ENCODE data around the gene WDR45. TPM values are rescaled to one million over a fixed set of nuclear protein-coding genes. Genes with fewer than 3 reads are reported as not detected.

The WDR45 gene
- total RNA-seq, 1 experiment from 2014 or later = 31.5 TPM

- Mint-ChIP-seq H3K4me1 (peaks cover 8 to 21% of the 10 kb centered on the region in 2 experiments; a peak in 3 of 4 replicates), H3K27me3 (ENCODE audit: low read depth) (peaks cover 2% of the 10 kb centered on the region; the same call in 1 of the 2 replicates), H3K9me3 (peaks cover 73 to 77% of the 10 kb centered on the region in 2 experiments), H3K27ac (no peak overlapping the region), H3K4me3 (no peak overlapping the region), H3K36me3 (ENCODE audit: insufficient read depth in 1 of 3, low read depth in 3 of 3) (peaks cover 16 to 37% (median 18%) of the 10 kb centered on the region in 3 experiments)
- TF ChIP-seq CTCF (conservative IDR thresholded peaks at IDR 0.05) = peak; percentile 41
- Histone ChIP-seq H2AFZ (ENCODE audit: low read length) (no peak overlapping the region), H3K9me3 (ENCODE audit: control insufficient read depth, low read depth, low read length) (no peaks in the 10 kb centered on the region), H3K27me3 (ENCODE audit: insufficient read depth, low read length) (no peaks in the 10 kb centered on the region), H2BK15ac (ENCODE audit: low read depth, low read length) (no peak overlapping the region), H3K27ac (ENCODE audit: insufficient read length, low read depth, low read length) (no peak overlapping the region), H3K23ac (ENCODE audit: insufficient read length, low read depth, low read length) (no peak overlapping the region), H3K79me2 (ENCODE audit: insufficient read depth, low read length) (0 out of 2 replicates have a peak, but pooled peaks cover 1% of the 10 kb centered on the region), H2AK5ac (ENCODE audit: insufficient read length, low read length) (no peak overlapping the region), H3K18ac (ENCODE audit: insufficient read length, low read depth, low read length) (no peak overlapping the region), H4K91ac (ENCODE audit: insufficient read length, low read depth, low read length) (no peak overlapping the region), H3K9ac (ENCODE audit: extremely low read depth, insufficient read length, low read length) (no peak overlapping the region), H4K8ac (replicated peaks; ENCODE audit: insufficient read length, low read depth, low read length) (no peak overlapping the region), H2BK5ac (ENCODE audit: insufficient read length, low read length) (no peak overlapping the region), H4K20me1 (ENCODE audit: control insufficient read depth, insufficient read depth, insufficient read length) (no peaks in the 10 kb centered on the region), H3K79me1 (ENCODE audit: insufficient read depth, low read depth, low read length, poor library complexity, severe bottlenecking) (no peaks in the 10 kb centered on the region), H3K14ac (ENCODE audit: insufficient read depth, low read length) (no peak overlapping the region), H3K4me1 (ENCODE audit: insufficient read depth, low read length) (no peaks in the 10 kb centered on the region), H2BK12ac (ENCODE audit: insufficient read length, low read depth, low read length) (no peak overlapping the region), H3T11ph (ENCODE audit: low read length) (no peak overlapping the region), H3K4ac (ENCODE audit: low read depth, low read length) (no peak overlapping the region), H2BK120ac (ENCODE audit: low read depth, low read length, poor library complexity, severe bottlenecking) (no peak overlapping the region), H4K5ac (ENCODE audit: insufficient read length, low read depth, low read length) (no peak overlapping the region), H3K56ac (ENCODE audit: insufficient read length, low read depth, low read length) (no peak overlapping the region), H3K23me2 (ENCODE audit: insufficient read length, low read depth, low read length, poor library complexity, severe bottlenecking) (peaks cover 10% of the 10 kb centered on the region), H3K4me2 (ENCODE audit: insufficient read depth, insufficient read length, low read length) (no peak overlapping the region), H2BK20ac (ENCODE audit: low read depth, low read length, poor library complexity, severe bottlenecking) (no peak overlapping the region)
- no CpG with 5 or more reads among the region's 13 CpGs for WGBS (ENCODE audit: extremely low coverage, insufficient read length, low lambda C conversion rate)
- no peak for DNase-seq
These were observed 4.3 kb downstream of the WDR45 start for GRCh38 chrX:49075347-49075746.

Measured in H9 (cell line).